GM10248 (cell line): ENCODE measurements around the gene PDE1C.

Experiments
- CTCF ChIA-PET: fragments of 300-600 bp; sonication (Branson Sonifier 250); formaldehyde crosslinking; extraction: SDS; loops from one replicate; lab custom pipeline; 2021; ENCODE audit warnings: antibody characterized with exemption; lab: Yijun Ruan, JAX
- POLR2A ChIA-PET: fragments of 350-650 bp; sonication (Branson Sonifier 250); formaldehyde crosslinking; extraction: SDS; loops from one replicate; lab custom pipeline; 2020; ENCODE audit warnings: antibody characterized with exemption; lab: Yijun Ruan, JAX
- DNase-seq: peaks from one replicate; pipeline ENCODE4 v3.0.0; 2012; ENCODE audit errors: extremely low spot score
- TF ChIP-seq, protein P1 (sequence below): IDR thresholded peaks from 2 replicates; pipeline ENCODE4 v1.5.1; 2012; ENCODE audit warnings: mild to moderate bottlenecking, low read depth; ENCODE audit errors: extremely low read depth, missing control alignments, control extremely low read depth

The PDE1C gene

DNA sequence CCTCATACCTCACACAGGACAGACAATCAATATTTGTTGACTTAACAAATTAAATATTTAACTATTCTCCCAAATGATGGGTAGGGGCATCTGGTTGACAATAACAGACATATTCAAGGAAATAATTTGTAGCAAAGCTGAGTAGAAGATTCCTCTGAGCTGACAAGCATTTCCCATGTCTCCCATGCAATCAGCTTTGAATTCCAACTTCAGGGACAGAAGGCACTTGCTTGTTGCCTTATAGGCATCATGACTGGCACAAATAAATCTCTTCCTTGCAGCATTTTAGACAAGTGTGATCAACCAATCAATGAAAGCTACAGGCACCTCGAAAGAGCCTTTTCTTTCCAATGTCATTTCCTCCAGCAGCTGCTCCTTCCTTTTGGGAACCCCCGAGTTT lies 146.0 kb downstream of the PDE1C start:
- TF ChIP-seq, protein P1, sequence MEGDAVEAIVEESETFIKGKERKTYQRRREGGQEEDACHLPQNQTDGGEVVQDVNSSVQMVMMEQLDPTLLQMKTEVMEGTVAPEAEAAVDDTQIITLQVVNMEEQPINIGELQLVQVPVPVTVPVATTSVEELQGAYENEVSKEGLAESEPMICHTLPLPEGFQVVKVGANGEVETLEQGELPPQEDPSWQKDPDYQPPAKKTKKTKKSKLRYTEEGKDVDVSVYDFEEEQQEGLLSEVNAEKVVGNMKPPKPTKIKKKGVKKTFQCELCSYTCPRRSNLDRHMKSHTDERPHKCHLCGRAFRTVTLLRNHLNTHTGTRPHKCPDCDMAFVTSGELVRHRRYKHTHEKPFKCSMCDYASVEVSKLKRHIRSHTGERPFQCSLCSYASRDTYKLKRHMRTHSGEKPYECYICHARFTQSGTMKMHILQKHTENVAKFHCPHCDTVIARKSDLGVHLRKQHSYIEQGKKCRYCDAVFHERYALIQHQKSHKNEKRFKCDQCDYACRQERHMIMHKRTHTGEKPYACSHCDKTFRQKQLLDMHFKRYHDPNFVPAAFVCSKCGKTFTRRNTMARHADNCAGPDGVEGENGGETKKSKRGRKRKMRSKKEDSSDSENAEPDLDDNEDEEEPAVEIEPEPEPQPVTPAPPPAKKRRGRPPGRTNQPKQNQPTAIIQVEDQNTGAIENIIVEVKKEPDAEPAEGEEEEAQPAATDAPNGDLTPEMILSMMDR = no peak
- POLR2A ChIA-PET = no interaction called here

DNA sequence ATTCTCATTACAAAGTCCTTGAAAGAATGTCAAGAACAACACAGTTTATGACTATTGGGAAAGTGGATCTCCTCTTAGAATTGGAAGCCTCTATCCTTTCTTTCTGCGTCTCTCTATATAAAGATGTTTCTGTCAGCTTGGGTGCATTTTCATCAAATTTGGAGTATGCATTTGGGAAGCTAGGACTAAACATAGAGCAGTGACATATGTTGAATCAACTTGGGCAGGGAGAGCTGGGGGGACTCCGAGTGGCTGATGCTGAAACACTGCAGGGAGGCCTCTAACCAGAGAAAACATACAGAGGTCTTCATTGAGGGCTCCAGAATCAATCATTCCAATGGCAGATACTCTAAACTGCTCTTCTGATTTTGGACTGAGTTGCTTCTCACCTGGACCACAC lies 147.4 kb downstream of the PDE1C start:
- no peak for DNase-seq
- TF ChIP-seq, protein P1 = no peak
- ChIA-PET POLR2A (no interaction called here), CTCF (no interaction called here)

More for the DNA sequence above, 146.0 kb downstream of the PDE1C start:
- CTCF ChIA-PET = no interaction called here
- DNase-seq = no peak

DNA sequence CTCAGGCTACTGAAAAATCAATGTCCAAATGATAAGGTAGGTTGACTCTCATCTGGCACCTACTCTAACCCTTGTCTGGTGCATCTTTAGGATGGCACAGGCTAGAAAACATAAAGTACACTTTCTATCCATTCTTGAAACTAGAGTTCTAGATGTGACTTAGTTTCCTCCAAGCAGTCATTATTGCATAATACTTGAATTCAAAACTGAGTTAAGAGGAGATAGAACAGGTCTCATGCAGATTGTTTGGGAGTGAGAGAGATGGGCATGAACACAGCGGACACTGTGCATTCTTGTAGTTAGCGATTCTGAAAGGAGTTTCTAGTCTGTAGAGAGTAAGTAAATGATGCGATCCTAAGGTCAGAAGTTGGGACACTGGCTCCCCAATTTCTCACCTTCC lies 149.2 kb downstream of the PDE1C start:
- ChIA-PET POLR2A (no interaction called here), CTCF (interaction anchor here (1.3 kb wide), 1 partner anchor 11 kb away, joined by 4 read pairs; no protein-coding TSS in a partner anchor)
- TF ChIP-seq, protein P1 = no peak
- DNase-seq = no peak

DNA sequence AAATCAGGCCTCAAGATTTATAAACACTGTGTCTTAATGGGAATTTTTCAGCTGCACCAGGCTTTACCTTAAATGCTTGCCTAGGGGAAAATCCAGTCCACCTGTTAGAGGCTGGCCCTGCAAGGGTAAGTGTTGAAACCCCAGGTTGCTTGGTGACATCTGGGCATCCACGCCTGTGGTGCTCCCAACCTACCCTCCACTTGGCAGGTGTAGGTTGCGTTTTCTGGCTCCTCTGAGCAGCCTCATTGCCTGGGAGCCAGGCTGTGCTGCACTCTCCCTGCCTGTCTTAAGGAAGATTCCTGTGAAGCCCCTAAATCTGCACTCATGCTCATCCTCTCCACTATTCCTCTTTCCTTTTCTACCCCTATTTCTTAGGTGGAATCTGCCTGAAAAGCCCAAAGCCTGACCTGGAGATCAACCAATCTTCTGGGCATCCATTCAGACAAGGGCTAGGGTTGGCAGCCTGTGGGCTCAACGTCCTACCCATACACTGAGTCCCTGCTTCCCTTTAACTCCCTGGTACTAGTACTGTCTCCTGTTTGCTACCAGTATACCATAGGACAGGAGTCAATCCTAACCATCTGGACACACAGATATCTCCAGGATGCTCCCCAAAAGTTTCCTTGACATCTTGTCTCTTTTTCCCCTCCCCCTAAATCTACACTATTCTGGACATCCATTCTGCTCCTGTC lies 150.4 kb downstream of the PDE1C start:
- ChIA-PET CTCF (no interaction called here), POLR2A (no interaction called here)

DNA sequence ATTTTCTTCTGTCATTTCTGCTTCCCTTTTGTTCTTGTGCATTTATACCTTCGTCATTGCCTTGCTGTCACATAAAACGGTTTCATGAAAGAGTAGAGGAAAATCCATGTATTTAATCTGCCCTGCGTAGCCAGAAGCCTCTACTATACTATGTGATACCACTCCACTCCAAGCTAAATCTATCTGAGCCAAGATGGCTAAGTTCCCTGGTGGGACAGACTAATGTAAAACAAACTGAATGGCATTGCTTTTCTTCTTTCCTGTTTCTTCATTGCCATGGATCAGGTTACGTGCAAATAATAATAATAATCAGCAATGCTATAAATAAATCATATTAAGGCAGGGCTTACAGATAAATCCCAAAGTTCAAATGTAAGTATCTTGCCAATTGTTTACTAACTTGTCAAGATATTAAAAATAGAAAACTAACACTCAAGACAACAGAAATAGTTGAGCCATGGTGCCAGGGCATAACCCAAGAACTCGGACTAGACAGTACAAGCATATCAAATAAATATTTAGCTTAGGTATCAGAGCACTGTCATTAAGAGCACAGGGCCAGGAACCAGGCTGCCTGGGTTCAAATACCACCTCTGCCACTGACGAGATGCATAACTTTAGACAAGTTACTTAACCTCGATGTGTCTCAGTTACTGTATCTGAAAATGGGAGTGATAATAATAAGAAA lies 151.4 kb downstream of the PDE1C start:
- POLR2A ChIA-PET = no interaction called here
- no peak for DNase-seq
- CTCF ChIA-PET = interaction anchor here (1.1 kb wide), 1 partner anchor 138 kb away, joined by 3 read pairs; no protein-coding TSS in a partner anchor
- TF ChIP-seq, protein P1 = no peak

More for the DNA sequence above, 150.4 kb downstream of the PDE1C start:
- DNase-seq = no peak
- TF ChIP-seq, protein P1 = no peak

DNA sequence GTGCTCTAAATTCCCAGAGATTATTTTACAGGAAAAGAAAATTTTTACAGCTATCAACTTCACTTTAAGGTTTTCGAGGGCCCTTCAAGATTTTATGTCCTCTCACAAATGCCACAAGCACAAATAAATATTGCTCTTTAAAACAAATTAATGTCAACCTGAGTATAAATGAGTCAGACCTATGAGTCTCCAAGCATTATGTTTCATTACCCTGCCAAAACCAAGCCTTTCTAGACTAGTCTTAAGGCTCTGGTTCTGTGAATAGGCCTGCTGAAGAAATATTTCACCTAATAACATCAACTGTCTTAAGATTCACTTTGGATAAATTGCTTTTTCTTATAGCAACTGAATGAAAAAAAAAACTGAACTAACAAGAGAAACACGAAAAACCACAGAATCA lies 153.0 kb downstream of the PDE1C start:
- CTCF ChIA-PET = interaction anchor here (1.0 kb wide), 1 partner anchor 10 kb away, joined by 3 read pairs; no protein-coding TSS in a partner anchor
- TF ChIP-seq, protein P1 = no peak
- DNase-seq = no peak
- POLR2A ChIA-PET = no interaction called here
